RWPE1 (cell line): ENCODE data around the gene POLG.

ENCODE experiments used
- CTCF ChIA-PET: fragments of 350-600 bp; sonication (Branson Sonifier 250); formaldehyde crosslinking; extraction: SDS; loops from one replicate; lab custom pipeline; 2021; lab: Yijun Ruan, JAX
- POLR2A ChIA-PET: fragments of 400-600 bp; formaldehyde crosslinking; extraction: SDS; loops from one replicate; lab custom pipeline; 2020; ENCODE audit warnings: antibody characterized with exemption; ENCODE audit not compliant: low non-redundant PET; lab: Yijun Ruan, JAX
- DNase-seq: peaks from one replicate; pipeline ENCODE4 v3.0.0; 2012; ENCODE audit warnings: low spot score
- H3K27ac ChIP-seq: fragments of 450-650 bp; 2 replicates; pipeline ENCODE4 v1.5.1; 2017
- CTCF ChIP-seq: fragments of 450-650 bp; conservative IDR thresholded peaks from 2 replicates; pipeline ENCODE4 v1.5.1; 2017; ENCODE audit warnings: low read depth, mild to moderate bottlenecking

POLG gene

GRCh38 chr15:89366656-89367393, 32.2 kb upstream of the POLG start:
- ChIA-PET CTCF (interaction anchor here (0.7 to 3.7 kb wide), 2 partner anchors 8 to 60 kb away, joined by 3 to 28 read pairs; no protein-coding TSS in a partner anchor), POLR2A (no interaction called here)
- no peak for DNase-seq
- H3K27ac ChIP-seq = no peak overlapping the region
- no peak for TF ChIP-seq CTCF

- no peak for DNase-seq
- no peak for TF ChIP-seq CTCF
- POLR2A ChIA-PET = no interaction called here
- no peak overlapping the region for H3K27ac ChIP-seq
- CTCF ChIA-PET = interaction anchor here (0.6 to 0.9 kb wide), 6 partner anchors 17 to 306 kb away, joined by 3 to 4 read pairs (median 3); no protein-coding TSS in a partner anchor
Measured at GRCh38 chr15:89365462-89366065, 30.9 kb upstream of the POLG start.

- no peak for DNase-seq
- TF ChIP-seq CTCF = no peak
- POLR2A ChIA-PET = no interaction called here
- H3K27ac ChIP-seq = no peak overlapping the region
- CTCF ChIA-PET = interaction anchor here (0.6 to 0.9 kb wide), 3 partner anchors 18 to 65 kb away, joined by 3 to 4 read pairs (median 3); no protein-coding TSS in a partner anchor
Measured at GRCh38 chr15:89364741-89365450, 30.3 kb upstream of the POLG start.

GRCh38 chr15:89364341-89364740, 29.7 kb upstream of the POLG start:
- H3K27ac ChIP-seq = no peak overlapping the region
- ChIA-PET CTCF (interaction anchor here (0.9 kb wide), 1 partner anchor 66 kb away, joined by 4 read pairs; no protein-coding TSS in a partner anchor), POLR2A (interaction anchor here (0.6 kb wide), 1 partner anchor 52 kb away, joined by 3 read pairs; no protein-coding TSS in a partner anchor)
- no peak for TF ChIP-seq CTCF
- no peak for DNase-seq

- POLR2A ChIA-PET = interaction anchor here (0.6 kb wide), 1 partner anchor 53 kb away, joined by 3 read pairs; no protein-coding TSS in a partner anchor
- H3K27ac ChIP-seq = no peak overlapping the region
Measured at GRCh38 chr15:89363770-89364169, 29.1 kb upstream of the POLG start.

More at GRCh38 chr15:89363770-89364169, 29.1 kb upstream of the POLG start:
- no peak for DNase-seq
- TF ChIP-seq CTCF = no peak
- CTCF ChIA-PET = no interaction called here
